Karpas-422 (cell line): ENCODE data around the gene ROBO1. TPM values are rescaled to one million over a fixed set of nuclear protein-coding genes. Genes with fewer than 3 reads are reported as not detected.
"Not testable (repeated sequence)": the region's sequence is repeated elsewhere in the genome, so short reads cannot be mapped to it uniquely, and the experiment has no call there.

Experiments used
- DNase-seq: peaks from one replicate; pipeline ENCODE4 v3.0.0-alpha.2; 2015
- H2AFZ ChIP-seq: fragments of 200-600 bp; sonication (generic); 2 replicates; pipeline ENCODE4 v1.6.1; 2014; ENCODE audit warnings: antibody characterized with exemption, low read length, mixed read lengths
- H3K27ac ChIP-seq: fragments of 200-600 bp; sonication (generic); 2 replicates; pipeline ENCODE4 v1.5.1; 2014; ENCODE audit warnings: mild to moderate bottlenecking, low read length, moderate library complexity
- H3K27me3 ChIP-seq: fragments of 200-600 bp; sonication (generic); 2 replicates; pipeline ENCODE4 v1.6.1; 2014; ENCODE audit warnings: low read length, mixed read lengths
- H3K36me3 ChIP-seq: fragments of 200-600 bp; sonication (generic); 2 replicates; pipeline ENCODE4 v1.6.1; 2014; ENCODE audit warnings: low read length, mixed read lengths; ENCODE audit not compliant: insufficient read depth
- H3K4me1 ChIP-seq: fragments of 200-600 bp; sonication (generic); 2 replicates; pipeline ENCODE4 v1.6.1; 2014; ENCODE audit warnings: mild to moderate bottlenecking, low read length, mixed read lengths
- H3K4me2 ChIP-seq: fragments of 200-600 bp; sonication (generic); 2 replicates; pipeline ENCODE4 v1.6.1; 2014; ENCODE audit warnings: low read length, low read depth, mild to moderate bottlenecking; ENCODE audit not compliant: poor library complexity, severe bottlenecking
- H3K4me3 ChIP-seq: fragments of 200-600 bp; sonication (generic); 2 replicates; pipeline ENCODE4 v1.5.1; 2014; ENCODE audit warnings: mild to moderate bottlenecking, antibody characterized with exemption, low read length, mixed read lengths
- H3K79me2 ChIP-seq: fragments of 200-600 bp; sonication (generic); 2 replicates; pipeline ENCODE4 v1.6.1; 2014; ENCODE audit warnings: mild to moderate bottlenecking, low read length, mixed read lengths
- H3K9ac ChIP-seq: fragments of 200-600 bp; sonication (generic); 2 replicates; pipeline ENCODE4 v1.6.0; 2014; ENCODE audit warnings: low read length
- H3K9me2 ChIP-seq: fragments of 200-600 bp; sonication (generic), shearing (Covaris generic); replicated peaks from 2 replicates; pipeline ENCODE4 v1.6.0; 2014; ENCODE audit warnings: mild to moderate bottlenecking, low read length, moderate library complexity; ENCODE audit not compliant: insufficient read depth
- H3K9me3 ChIP-seq: fragments of 300-700, 200-600 bp; sonication (generic); 2 replicates; pipeline ENCODE4 v1.6.1; 2014; ENCODE audit warnings: low read length, mixed read lengths
- H4K20me1 ChIP-seq: fragments of 200-600 bp; sonication (generic); 2 replicates; pipeline ENCODE4 v1.6.1; 2014; ENCODE audit warnings: mild to moderate bottlenecking, antibody characterized with exemption, low read length, low read depth; ENCODE audit not compliant: insufficient read depth
- total RNA-seq: library from RNA; depleted of rRNA; stranded (reverse); fragments of >200 nt; shearing (Covaris generic); gene quantifications from 2 replicates; pipeline ENCODE4 v1.2.3, GENCODE V29; 2014; ENCODE audit warnings: low replicate concordance

ROBO1 gene
- total RNA-seq, 1 experiment from 2014 or later, result not detected

DNA sequence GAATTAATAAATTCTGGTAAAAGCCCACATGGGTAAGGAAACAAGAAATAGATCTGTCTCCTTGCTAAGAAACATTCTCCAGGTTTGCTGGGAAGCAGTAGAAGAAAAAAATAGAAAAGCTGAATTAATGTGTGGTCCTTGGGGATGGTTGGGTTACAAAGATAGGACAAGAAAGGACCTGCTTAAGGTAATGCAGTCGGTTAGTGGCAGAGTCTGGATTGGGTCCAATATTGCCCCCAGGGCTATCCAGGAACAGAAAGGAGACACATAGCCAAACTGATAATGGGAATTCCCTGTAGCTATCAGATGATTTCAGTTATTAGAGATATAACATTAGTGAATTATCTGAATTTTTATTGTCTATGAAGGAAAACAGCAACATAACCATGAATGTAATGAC lies 584.3 kb downstream of the ROBO1 start:
- Histone ChIP-seq H3K4me3 (no peak overlapping the region), H3K4me1 (no peaks in the 10 kb centered on the region), H3K27ac (no peak overlapping the region), H3K36me3 (no peaks in the 10 kb centered on the region), H3K9me3 (no peaks in the 10 kb centered on the region), H3K79me2 (no peaks in the 10 kb centered on the region), H3K4me2 (no peak overlapping the region), H2AFZ (no peak overlapping the region), H3K27me3 (no peaks in the 10 kb centered on the region), H3K9me2 (no peaks in the 10 kb centered on the region), H4K20me1 (no peaks in the 10 kb centered on the region), H3K9ac (no peak overlapping the region)
- DNase-seq, result no peak

DNA sequence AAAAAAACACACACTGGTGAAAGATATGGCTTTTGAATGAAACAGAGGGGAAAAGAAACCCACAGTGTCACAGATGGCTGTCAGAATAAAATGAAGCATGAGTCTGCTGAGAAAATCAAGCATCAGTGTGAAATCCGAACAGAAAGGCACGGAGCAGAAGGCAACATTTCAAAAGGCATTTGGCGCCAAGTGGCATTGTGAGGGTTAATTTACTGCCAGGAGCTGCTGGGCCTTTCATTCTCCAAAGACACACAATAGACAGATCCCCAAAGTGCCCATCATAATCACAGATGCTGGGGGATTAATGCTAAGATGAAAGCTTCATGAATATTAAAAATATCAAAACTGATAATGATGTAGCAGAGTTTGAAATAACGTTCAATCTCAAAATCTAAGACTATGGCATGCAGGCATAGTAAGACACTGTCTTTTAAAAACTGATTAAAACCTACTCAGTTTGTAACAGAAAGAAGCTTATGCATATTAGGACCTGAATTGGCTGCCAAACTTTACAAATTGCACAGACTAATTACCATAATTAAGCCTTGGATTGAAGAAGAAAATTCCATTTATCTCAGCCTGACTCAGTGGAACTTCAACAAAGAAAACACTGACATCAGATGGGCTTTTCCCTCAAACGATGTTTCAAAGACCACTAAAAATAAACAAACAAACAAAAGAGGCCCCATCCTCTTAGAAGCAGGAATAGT lies 589.2 kb downstream of the ROBO1 start:
- Histone ChIP-seq H3K9me3 (no peaks in the 10 kb centered on the region), H3K36me3 (no peaks in the 10 kb centered on the region), H3K9me2 (no peaks in the 10 kb centered on the region), H2AFZ (no peak overlapping the region), H3K79me2 (no peaks in the 10 kb centered on the region), H3K27me3 (no peaks in the 10 kb centered on the region), H3K4me3 (no peak overlapping the region), H3K9ac (no peak overlapping the region), H3K4me1 (no peaks in the 10 kb centered on the region), H4K20me1 (no peaks in the 10 kb centered on the region), H3K27ac (no peak overlapping the region), H3K4me2 (no peak overlapping the region)
- DNase-seq, result no peak

DNA sequence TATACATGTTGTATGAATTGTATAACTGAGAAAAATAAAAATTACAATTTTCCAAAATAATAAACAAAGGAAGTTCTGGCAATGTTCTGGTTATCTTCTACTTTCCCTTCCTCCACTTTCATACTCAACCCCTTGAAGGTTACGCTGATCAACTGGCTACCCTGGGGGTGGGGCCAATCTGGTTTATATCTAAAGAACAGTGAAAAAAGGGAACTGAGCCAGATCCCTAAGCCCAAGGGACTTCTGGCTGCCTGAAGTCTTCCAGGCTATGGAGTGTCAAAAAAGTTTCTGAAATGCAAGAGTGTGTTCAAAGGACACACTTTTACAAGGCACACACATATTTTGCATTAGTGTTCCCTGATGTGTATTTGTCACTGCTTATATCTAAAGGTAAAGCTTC lies 591.9 kb downstream of the ROBO1 start:
- H3K9ac ChIP-seq, result no peak overlapping the region
- no peak for DNase-seq
- no peak overlapping the region for H3K4me3 ChIP-seq
- no peaks in the 10 kb centered on the region for H3K9me3 ChIP-seq
- no peaks in the 10 kb centered on the region for H4K20me1 ChIP-seq
- no peaks in the 10 kb centered on the region; the same call in 1 of the 2 replicates for H3K9me2 ChIP-seq
- H2AFZ ChIP-seq, result no peak overlapping the region
- no peak overlapping the region for H3K4me2 ChIP-seq
- no peaks in the 10 kb centered on the region for H3K36me3 ChIP-seq
- H3K27ac ChIP-seq, result no peak overlapping the region
- H3K4me1 ChIP-seq, result no peaks in the 10 kb centered on the region
- H3K27me3 ChIP-seq, result no peaks in the 10 kb centered on the region
- no peaks in the 10 kb centered on the region for H3K79me2 ChIP-seq

DNA sequence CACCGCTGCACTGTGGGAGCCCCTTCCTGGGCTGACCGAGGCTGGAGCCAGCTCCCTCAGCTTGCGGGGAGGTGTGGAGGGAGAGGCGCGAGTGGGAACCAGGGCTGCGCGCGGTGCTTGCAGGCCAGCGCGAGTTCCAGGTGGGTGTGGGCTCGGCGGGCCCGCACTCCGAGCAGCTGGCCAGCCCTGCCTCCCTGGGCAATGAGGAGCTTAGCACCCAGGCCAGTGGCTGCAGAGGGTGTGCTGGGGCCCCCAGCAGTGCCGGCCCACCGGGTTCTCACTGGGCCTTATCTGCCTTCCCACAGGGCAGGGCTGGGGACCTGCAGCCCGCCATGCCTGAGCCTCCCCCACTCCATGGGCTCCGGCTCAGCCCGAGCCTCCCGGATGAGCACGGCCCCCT lies 594.5 kb downstream of the ROBO1 start:
- not testable (repeated sequence) for H3K79me2 ChIP-seq, H3K9me3 ChIP-seq, H3K9me2 ChIP-seq, H3K36me3 ChIP-seq, H3K4me3 ChIP-seq, H3K27ac ChIP-seq, H3K9ac ChIP-seq, H4K20me1 ChIP-seq, H3K4me2 ChIP-seq, DNase-seq, H2AFZ ChIP-seq, H3K4me1 ChIP-seq, H3K27me3 ChIP-seq

DNA sequence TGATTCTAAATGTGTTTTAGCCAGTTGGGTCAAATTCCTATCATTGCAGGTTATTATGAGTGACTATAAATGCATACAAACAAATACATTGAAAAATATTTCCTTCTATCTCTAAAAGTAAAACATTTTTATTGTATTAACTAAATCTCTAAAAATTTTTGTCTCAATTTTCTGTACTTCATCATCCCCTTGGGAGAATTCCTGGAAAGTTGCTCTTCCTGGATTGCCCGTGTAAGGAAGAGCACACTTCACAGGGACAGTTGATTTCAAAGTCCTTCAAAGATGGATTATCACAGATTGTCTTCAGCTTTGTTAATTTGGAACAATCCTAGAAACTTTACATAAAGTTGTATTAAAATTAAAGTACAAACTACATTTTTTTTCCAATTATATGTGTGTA lies 595.6 kb downstream of the ROBO1 start:
- H3K4me1 ChIP-seq, result no peaks in the 10 kb centered on the region
- no peaks in the 10 kb centered on the region for H3K9me3 ChIP-seq
- H3K27ac ChIP-seq, result no peak overlapping the region
- no peaks in the 10 kb centered on the region for H3K79me2 ChIP-seq
- no peaks in the 10 kb centered on the region for H4K20me1 ChIP-seq
- no peaks in the 10 kb centered on the region; the same call in 1 of the 2 replicates for H3K9me2 ChIP-seq
- no peak overlapping the region for H3K9ac ChIP-seq
- no peak for DNase-seq
- no peak overlapping the region for H2AFZ ChIP-seq
- no peaks in the 10 kb centered on the region for H3K36me3 ChIP-seq
- H3K27me3 ChIP-seq, result no peaks in the 10 kb centered on the region
- H3K4me3 ChIP-seq, result no peak overlapping the region
- no peak overlapping the region for H3K4me2 ChIP-seq

DNA sequence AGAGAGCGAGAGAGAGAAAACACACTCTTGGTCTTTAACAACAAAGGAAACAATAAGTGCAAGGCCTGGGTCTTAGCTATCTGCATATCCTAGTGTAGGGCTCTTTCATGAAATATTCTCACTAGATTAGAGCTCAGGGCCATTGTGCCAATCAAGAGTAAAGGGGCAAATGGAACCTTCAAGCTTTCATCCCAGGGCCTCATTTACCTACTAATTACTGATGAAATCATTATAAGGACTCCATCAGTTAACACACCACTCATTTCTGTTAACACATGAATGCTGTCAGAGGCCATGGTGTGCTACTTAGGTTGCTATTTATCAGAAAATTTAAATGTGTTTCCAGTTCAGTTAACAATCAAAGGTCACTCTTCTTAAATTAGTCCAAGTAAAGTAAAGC lies 597.8 kb downstream of the ROBO1 start:
- Histone ChIP-seq H3K9ac (no peak overlapping the region), H3K4me1 (no peaks in the 10 kb centered on the region), H3K36me3 (no peaks in the 10 kb centered on the region), H3K4me3 (no peak overlapping the region), H3K4me2 (no peak overlapping the region), H2AFZ (no peak overlapping the region), H3K27me3 (no peaks in the 10 kb centered on the region), H3K79me2 (no peaks in the 10 kb centered on the region), H3K9me2 (no peaks in the 10 kb centered on the region; the same call in 1 of the 2 replicates), H3K9me3 (no peaks in the 10 kb centered on the region), H3K27ac (no peak overlapping the region), H4K20me1 (no peaks in the 10 kb centered on the region)
- no peak for DNase-seq

DNA sequence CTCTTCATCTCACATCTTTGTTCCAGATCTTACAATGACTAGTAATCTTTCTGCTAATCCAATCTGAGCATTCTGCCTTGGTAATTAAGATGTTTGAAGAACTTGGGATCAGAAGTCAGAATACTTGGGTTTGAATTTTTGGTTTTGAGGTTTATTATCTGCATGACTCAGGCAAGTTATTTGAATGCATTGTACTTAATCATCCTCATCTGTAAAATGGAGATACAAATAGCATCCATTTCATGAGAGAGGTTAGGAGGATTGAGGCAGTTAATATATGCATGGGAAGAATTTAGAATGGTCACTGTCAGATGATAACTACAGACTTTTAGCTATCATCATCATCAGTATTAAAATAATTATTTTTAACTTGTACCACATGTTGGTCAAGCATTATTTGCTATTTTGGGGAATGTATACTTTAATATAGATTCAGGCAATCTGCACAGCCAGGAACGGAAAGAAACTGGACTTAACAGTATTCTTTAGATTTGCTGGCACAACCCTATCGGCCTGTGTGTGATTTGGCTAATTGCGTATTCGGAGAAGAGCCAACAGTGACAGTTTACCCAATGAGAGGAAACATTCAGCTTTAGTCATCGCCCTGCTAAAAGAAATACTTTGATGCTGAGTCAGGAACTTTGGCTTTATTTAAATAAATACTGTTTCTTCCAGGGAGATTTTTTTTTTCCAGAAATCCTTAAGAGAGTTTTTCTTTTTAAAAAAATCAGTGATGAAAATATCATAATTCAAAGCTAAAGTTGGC lies 600.0 kb downstream of the ROBO1 start:
- H3K9ac ChIP-seq, result no peak overlapping the region
- H3K79me2 ChIP-seq, result no peaks in the 10 kb centered on the region

DNA sequence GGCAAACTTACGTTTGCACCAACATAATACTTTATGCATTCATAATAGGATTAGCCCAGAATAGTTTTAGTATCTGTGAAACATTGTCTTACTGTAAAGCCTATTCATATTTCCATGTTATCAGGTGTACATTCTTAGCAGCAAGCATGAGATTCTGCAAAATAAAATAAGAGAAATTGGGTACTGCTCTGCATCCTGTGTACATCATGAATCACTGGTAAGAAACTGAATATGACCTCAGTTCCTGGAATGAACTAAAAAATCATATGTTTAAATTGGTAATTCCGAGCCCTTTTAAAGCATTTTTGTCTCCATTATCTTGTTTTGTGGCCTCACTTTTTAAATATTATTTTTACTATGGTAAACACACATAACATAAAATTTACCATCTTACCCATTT lies 605.1 kb downstream of the ROBO1 start:
- H3K4me2 ChIP-seq, result no peak overlapping the region
- no peaks in the 10 kb centered on the region for H3K36me3 ChIP-seq
- no peaks in the 10 kb centered on the region for H3K79me2 ChIP-seq
- no peak for DNase-seq
- H3K4me1 ChIP-seq, result no peaks in the 10 kb centered on the region
- H2AFZ ChIP-seq, result no peak overlapping the region
- no peak overlapping the region for H3K9ac ChIP-seq
- H3K27me3 ChIP-seq, result no peaks in the 10 kb centered on the region
- H3K9me3 ChIP-seq, result no peaks in the 10 kb centered on the region
- H3K9me2 ChIP-seq, result no peaks in the 10 kb centered on the region
- no peak overlapping the region for H3K27ac ChIP-seq
- no peak overlapping the region for H3K4me3 ChIP-seq
- H4K20me1 ChIP-seq, result no peaks in the 10 kb centered on the region

More for the DNA sequence above, 600.0 kb downstream of the ROBO1 start:
- DNase-seq, result no peak
- Histone ChIP-seq H3K27ac (no peak overlapping the region), H3K36me3 (no peaks in the 10 kb centered on the region), H3K4me1 (no peaks in the 10 kb centered on the region), H3K9me2 (no peaks in the 10 kb centered on the region; the same call in 1 of the 2 replicates), H3K4me2 (no peak overlapping the region), H3K4me3 (no peak overlapping the region), H4K20me1 (no peaks in the 10 kb centered on the region), H3K27me3 (no peaks in the 10 kb centered on the region), H3K9me3 (no peaks in the 10 kb centered on the region), H2AFZ (no peak overlapping the region)
